ENCODE measurements around the gene CEP250. TPM values are rescaled to one million over a fixed set of nuclear protein-coding genes. Genes with fewer than 3 reads are reported as not detected.

Gene CEP250
- total RNA-seq, 1 experiment from 2014 or later = 42.3 TPM

DNA sequence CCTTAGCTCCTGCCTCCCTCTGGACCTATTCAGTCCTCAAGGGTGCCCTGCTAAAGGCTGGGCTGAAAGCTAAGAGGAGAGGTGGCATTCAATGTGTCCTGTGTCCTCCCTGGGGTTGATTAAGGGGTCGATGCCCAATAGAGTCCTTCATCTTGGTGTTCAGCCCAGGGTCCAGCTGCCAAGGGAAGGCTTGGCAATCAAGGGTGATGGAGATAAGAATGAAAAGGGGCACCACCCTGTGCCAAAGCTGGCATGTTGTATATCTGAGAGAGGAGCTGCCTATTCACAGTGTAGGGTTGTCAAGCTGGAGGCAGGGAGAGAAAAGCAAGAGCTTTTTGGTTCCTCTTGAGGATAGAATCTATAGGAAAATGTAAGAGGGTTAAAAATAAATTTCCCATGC, 61.7 kb downstream of the CEP250 start:
- ChIA-PET RAD21 (ENCODE audit: low non-redundant PET in 1 of 2, low total read pairs in 2 of 2, uncharacterized antibody in 2 of 2, unreplicated experiment in 2 of 2) (no interaction called here), POLR2A (no interaction called here), CTCF (no interaction called here)
- Histone ChIP-seq H3K79me2 (ENCODE audit: insufficient read depth, low read length) (no peaks in the 10 kb centered on the region), H4K20me1 (ENCODE audit: insufficient read depth) (no peaks in the 10 kb centered on the region), H3K9me2 (ENCODE audit: insufficient read depth) (no peaks in the 10 kb centered on the region), H3K36me3 (ENCODE audit: control insufficient read depth in 1 of 2, insufficient read depth in 2 of 2, low read length in 2 of 2) (peaks cover 0 to 6% of the 10 kb centered on the region in 2 experiments; a peak in 2 of 4 replicates), H3K27me3 (ENCODE audit: insufficient read depth, low read length) (no peaks in the 10 kb centered on the region), H2AFZ (ENCODE audit: low read depth, low read length, poor library complexity, severe bottlenecking) (no peak overlapping the region), H3K4me1 (ENCODE audit: control insufficient read depth in 1 of 2, insufficient read depth in 2 of 2, low read length in 2 of 2) (peaks cover 13 to 19% of the 10 kb centered on the region in 2 experiments), H3K27ac (ENCODE audit: low read depth, low read length) (no peak overlapping the region), H3K4me2 (ENCODE audit: low read length) (peak overlapping the region; percentile 59; the same call in 1 of the 2 replicates), H3K9me3 (ENCODE audit: control insufficient read depth in 1 of 2, insufficient read depth in 1 of 2, low read depth in 1 of 2, low read length in 2 of 2) (no peaks in the 10 kb centered on the region), H3K9ac (ENCODE audit: low read length) (no peak overlapping the region), H3K4me3 (replicated peaks in 1 of 2; ENCODE audit: low read depth in 1 of 2, low read length in 2 of 2) (no peak overlapping the region)
- no peak for DNase-seq (ENCODE audit: low read depth, low spot score)
- ATAC-seq = no peak
- TF ChIP-seq CEBPB (IDR thresholded peaks at IDR 0.05; ENCODE audit: low read depth) = no peak
- TF ChIP-seq ZNF274 (IDR thresholded peaks at IDR 0.05; ENCODE audit: low read depth, low read length) = no peak
- no peak for TF ChIP-seq FOSL1 (IDR thresholded peaks at IDR 0.05; ENCODE audit: low read depth)
- no peak for TF ChIP-seq POLR2AphosphoS5 (IDR thresholded peaks at IDR 0.05; ENCODE audit: low read depth, low read length)
- no peak for TF ChIP-seq CBX3 (IDR thresholded peaks at IDR 0.05; ENCODE audit: low read depth)
- no peak for TF ChIP-seq TCF7L2 (IDR thresholded peaks at IDR 0.05; ENCODE audit: borderline replicate concordance, extremely low read depth, insufficient read depth, insufficient read length)
- no peak for TF ChIP-seq ZFX (IDR thresholded peaks at IDR 0.05)
- no peak for TF ChIP-seq SP1 (IDR thresholded peaks at IDR 0.05; ENCODE audit: low read depth)
- TF ChIP-seq ELF1 (IDR thresholded peaks at IDR 0.05; ENCODE audit: borderline replicate concordance, low read depth) = no peak
- TF ChIP-seq, protein P1, sequence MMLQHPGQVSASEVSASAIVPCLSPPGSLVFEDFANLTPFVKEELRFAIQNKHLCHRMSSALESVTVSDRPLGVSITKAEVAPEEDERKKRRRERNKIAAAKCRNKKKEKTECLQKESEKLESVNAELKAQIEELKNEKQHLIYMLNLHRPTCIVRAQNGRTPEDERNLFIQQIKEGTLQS (IDR thresholded peaks at IDR 0.05) = no peak
- TF ChIP-seq, protein P2, sequence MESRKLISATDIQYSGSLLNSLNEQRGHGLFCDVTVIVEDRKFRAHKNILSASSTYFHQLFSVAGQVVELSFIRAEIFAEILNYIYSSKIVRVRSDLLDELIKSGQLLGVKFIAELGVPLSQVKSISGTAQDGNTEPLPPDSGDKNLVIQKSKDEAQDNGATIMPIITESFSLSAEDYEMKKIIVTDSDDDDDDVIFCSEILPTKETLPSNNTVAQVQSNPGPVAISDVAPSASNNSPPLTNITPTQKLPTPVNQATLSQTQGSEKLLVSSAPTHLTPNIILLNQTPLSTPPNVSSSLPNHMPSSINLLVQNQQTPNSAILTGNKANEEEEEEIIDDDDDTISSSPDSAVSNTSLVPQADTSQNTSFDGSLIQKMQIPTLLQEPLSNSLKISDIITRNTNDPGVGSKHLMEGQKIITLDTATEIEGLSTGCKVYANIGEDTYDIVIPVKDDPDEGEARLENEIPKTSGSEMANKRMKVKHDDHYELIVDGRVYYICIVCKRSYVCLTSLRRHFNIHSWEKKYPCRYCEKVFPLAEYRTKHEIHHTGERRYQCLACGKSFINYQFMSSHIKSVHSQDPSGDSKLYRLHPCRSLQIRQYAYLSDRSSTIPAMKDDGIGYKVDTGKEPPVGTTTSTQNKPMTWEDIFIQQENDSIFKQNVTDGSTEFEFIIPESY (IDR thresholded peaks at IDR 0.05; ENCODE audit: extremely low read depth, insufficient replicate concordance, low read length) = no peak
- TF ChIP-seq, protein P3, sequence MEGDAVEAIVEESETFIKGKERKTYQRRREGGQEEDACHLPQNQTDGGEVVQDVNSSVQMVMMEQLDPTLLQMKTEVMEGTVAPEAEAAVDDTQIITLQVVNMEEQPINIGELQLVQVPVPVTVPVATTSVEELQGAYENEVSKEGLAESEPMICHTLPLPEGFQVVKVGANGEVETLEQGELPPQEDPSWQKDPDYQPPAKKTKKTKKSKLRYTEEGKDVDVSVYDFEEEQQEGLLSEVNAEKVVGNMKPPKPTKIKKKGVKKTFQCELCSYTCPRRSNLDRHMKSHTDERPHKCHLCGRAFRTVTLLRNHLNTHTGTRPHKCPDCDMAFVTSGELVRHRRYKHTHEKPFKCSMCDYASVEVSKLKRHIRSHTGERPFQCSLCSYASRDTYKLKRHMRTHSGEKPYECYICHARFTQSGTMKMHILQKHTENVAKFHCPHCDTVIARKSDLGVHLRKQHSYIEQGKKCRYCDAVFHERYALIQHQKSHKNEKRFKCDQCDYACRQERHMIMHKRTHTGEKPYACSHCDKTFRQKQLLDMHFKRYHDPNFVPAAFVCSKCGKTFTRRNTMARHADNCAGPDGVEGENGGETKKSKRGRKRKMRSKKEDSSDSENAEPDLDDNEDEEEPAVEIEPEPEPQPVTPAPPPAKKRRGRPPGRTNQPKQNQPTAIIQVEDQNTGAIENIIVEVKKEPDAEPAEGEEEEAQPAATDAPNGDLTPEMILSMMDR (IDR thresholded peaks at IDR 0.05 in 2 of 3, conservative IDR thresholded peaks at IDR 0.05 in 1 of 3; ENCODE audit: borderline replicate concordance in 1 of 3, insufficient read depth in 1 of 3, low read depth in 2 of 3, low read length in 2 of 3) = no peak
- TF ChIP-seq EZH2 (IDR thresholded peaks at IDR 0.05) = no peak
- no peak for TF ChIP-seq SIN3A (IDR thresholded peaks at IDR 0.05; ENCODE audit: low read depth)
- TF ChIP-seq SRF (IDR thresholded peaks at IDR 0.05; ENCODE audit: low read depth) = no peak
- TF ChIP-seq, protein P4, sequence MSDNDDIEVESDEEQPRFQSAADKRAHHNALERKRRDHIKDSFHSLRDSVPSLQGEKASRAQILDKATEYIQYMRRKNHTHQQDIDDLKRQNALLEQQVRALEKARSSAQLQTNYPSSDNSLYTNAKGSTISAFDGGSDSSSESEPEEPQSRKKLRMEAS (IDR thresholded peaks at IDR 0.05) = no peak
- no peak for TF ChIP-seq YY1 (IDR thresholded peaks at IDR 0.05; ENCODE audit: extremely low read depth, insufficient replicate concordance, low read depth, low read length)
- TF ChIP-seq, protein P5, sequence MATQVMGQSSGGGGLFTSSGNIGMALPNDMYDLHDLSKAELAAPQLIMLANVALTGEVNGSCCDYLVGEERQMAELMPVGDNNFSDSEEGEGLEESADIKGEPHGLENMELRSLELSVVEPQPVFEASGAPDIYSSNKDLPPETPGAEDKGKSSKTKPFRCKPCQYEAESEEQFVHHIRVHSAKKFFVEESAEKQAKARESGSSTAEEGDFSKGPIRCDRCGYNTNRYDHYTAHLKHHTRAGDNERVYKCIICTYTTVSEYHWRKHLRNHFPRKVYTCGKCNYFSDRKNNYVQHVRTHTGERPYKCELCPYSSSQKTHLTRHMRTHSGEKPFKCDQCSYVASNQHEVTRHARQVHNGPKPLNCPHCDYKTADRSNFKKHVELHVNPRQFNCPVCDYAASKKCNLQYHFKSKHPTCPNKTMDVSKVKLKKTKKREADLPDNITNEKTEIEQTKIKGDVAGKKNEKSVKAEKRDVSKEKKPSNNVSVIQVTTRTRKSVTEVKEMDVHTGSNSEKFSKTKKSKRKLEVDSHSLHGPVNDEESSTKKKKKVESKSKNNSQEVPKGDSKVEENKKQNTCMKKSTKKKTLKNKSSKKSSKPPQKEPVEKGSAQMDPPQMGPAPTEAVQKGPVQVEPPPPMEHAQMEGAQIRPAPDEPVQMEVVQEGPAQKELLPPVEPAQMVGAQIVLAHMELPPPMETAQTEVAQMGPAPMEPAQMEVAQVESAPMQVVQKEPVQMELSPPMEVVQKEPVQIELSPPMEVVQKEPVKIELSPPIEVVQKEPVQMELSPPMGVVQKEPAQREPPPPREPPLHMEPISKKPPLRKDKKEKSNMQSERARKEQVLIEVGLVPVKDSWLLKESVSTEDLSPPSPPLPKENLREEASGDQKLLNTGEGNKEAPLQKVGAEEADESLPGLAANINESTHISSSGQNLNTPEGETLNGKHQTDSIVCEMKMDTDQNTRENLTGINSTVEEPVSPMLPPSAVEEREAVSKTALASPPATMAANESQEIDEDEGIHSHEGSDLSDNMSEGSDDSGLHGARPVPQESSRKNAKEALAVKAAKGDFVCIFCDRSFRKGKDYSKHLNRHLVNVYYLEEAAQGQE (IDR thresholded peaks at IDR 0.05; ENCODE audit: low read depth) = no peak
- intact Hi-C loops (cut with micrococcal nuclease) = no loop called here
- BruUV-seq (replicated peaks) = no TSS peak

Data from HCT116 (cell line).